CD14-positive monocyte (primary cell): ENCODE measurements around the gene HDAC4. TPM values are rescaled to one million over a fixed set of nuclear protein-coding genes. Genes with fewer than 3 reads are reported as not detected.
A peak's percentile ranks its signal among the peaks of the same experiment; 100 is the strongest.

Experiments
- DNase-seq, 3 donors: peaks; one replicate each; pipeline ENCODE4 v3.0.0-alpha.2; 2011 to 2022
- H2AFZ ChIP-seq: 2 replicates; pipeline ENCODE4 v1.6.0; 2012; ENCODE audit warnings: mild to moderate bottlenecking, low read depth, low read length, inconsistent platforms; ENCODE audit not compliant: insufficient read depth, poor library complexity, severe bottlenecking
- H3K27ac ChIP-seq, 2 donors: 1 replicate in 1 of 2; 2 replicates in 1 of 2; pipeline ENCODE4 v1.5.1; 2012 to 2013; ENCODE audit warnings: low read length in 2 of 2, control low read depth in 1 of 2, inconsistent platforms in 1 of 2, low read depth in 1 of 2, mild to moderate bottlenecking in 1 of 2
- H3K27me3 ChIP-seq, 2 donors: one replicate each; pipeline versions ENCODE4 v1.6.0 to v1.6.1; 2011 to 2013; ENCODE audit warnings: low read length in 2 of 2; ENCODE audit not compliant: control insufficient read depth in 2 of 2, insufficient read depth in 2 of 2
- H3K36me3 ChIP-seq, 2 donors: replicated peaks in 1 of 2; 1 replicate in 1 of 2; 2 replicates in 1 of 2; pipeline versions ENCODE4 v1.5.1 to v1.6.1; 2012 to 2013; ENCODE audit warnings: low read length in 2 of 2, control low read depth in 1 of 2, inconsistent platforms in 1 of 2, mild to moderate bottlenecking in 1 of 2; ENCODE audit not compliant: insufficient read depth in 2 of 2, control insufficient read depth in 1 of 2
- H3K4me1 ChIP-seq, 2 donors: 1 replicate in 1 of 2; 2 replicates in 1 of 2; pipeline versions ENCODE4 v1.5.1 to v1.6.1; 2012 to 2013; ENCODE audit warnings: low read length in 2 of 2, control low read depth in 1 of 2, inconsistent platforms in 1 of 2, mild to moderate bottlenecking in 1 of 2, moderate library complexity in 1 of 2; ENCODE audit not compliant: insufficient read depth in 2 of 2, control insufficient read depth in 1 of 2
- H3K4me2 ChIP-seq: replicated peaks from 2 replicates; pipeline ENCODE3; 2012; ENCODE audit warnings: low read length, moderate library complexity, mild to moderate bottlenecking; ENCODE audit not compliant: poor library complexity, severe bottlenecking; ENCODE audit errors: extremely low read depth
- H3K4me3 ChIP-seq, 3 experiments: fragments of 200-600 bp in 1 of 3; sonication (generic) in 1 of 3; replicated peaks in 1 of 3; 1 replicate in 2 of 3; 2 replicates in 1 of 3; pipeline ENCODE4 v1.5.1; 2011 to 2013; ENCODE audit warnings: low read length in 3 of 3, mild to moderate bottlenecking in 3 of 3, control low read depth in 2 of 3, low read depth in 2 of 3, inconsistent platforms in 1 of 3, moderate library complexity in 1 of 3
- H3K79me2 ChIP-seq: 2 replicates; pipeline ENCODE4 v1.6.0; 2012; ENCODE audit warnings: mild to moderate bottlenecking, control low read depth, inconsistent platforms, low read length, moderate library complexity; ENCODE audit not compliant: insufficient read depth
- H3K9ac ChIP-seq: 2 replicates; pipeline ENCODE4 v1.6.0; 2017; ENCODE audit warnings: low read length, mild to moderate bottlenecking; ENCODE audit not compliant: insufficient read depth, poor library complexity, severe bottlenecking
- H3K9me3 ChIP-seq, 2 donors: replicated peaks in 1 of 2; 1 replicate in 1 of 2; 2 replicates in 1 of 2; pipeline versions ENCODE4 v1.5.1 to v1.6.1; 2012 to 2013; ENCODE audit warnings: low read length in 2 of 2, control low read depth in 1 of 2; ENCODE audit not compliant: control insufficient read depth in 1 of 2, insufficient read depth in 1 of 2
- H4K20me1 ChIP-seq: 2 replicates; pipeline ENCODE4 v1.6.0; 2012; ENCODE audit warnings: mild to moderate bottlenecking, low read length, control low read depth, moderate library complexity; ENCODE audit not compliant: insufficient read depth
- H3K27ac Mint-ChIP-seq, 7 donors: one replicate each; pipeline ENCODE4 v1.8.0; 2020; ENCODE audit warnings: mild to moderate bottlenecking in 7 of 7, mixed read lengths in 7 of 7, moderate library complexity in 6 of 7, inconsistent platforms in 2 of 7
- H3K27me3 Mint-ChIP-seq, 3 donors: one replicate each; pipeline ENCODE4 v1.8.0; 2021 to 2022; ENCODE audit warnings: low read depth in 3 of 3, mild to moderate bottlenecking in 3 of 3, mixed read lengths in 3 of 3, moderate library complexity in 3 of 3, inconsistent platforms in 1 of 3
- H3K36me3 Mint-ChIP-seq, 2 donors: one replicate each; pipeline ENCODE4 v1.8.0; 2020; ENCODE audit warnings: mixed read lengths in 2 of 2, inconsistent platforms in 1 of 2, mild to moderate bottlenecking in 1 of 2
- H3K4me1 Mint-ChIP-seq: one replicate; pipeline ENCODE4 v1.8.0; 2020; ENCODE audit warnings: mild to moderate bottlenecking, mixed read lengths
- H3K4me3 Mint-ChIP-seq, 2 donors: one replicate each; pipeline ENCODE4 v1.8.0; 2020; ENCODE audit warnings: mild to moderate bottlenecking in 2 of 2, mixed read lengths in 2 of 2, moderate library complexity in 1 of 2
- H3K9me3 Mint-ChIP-seq, 7 donors: one replicate each; pipeline ENCODE4 v1.8.0; 2020 to 2022; ENCODE audit warnings: mixed read lengths in 7 of 7, mild to moderate bottlenecking in 6 of 7, moderate library complexity in 6 of 7, inconsistent platforms in 2 of 7
- WGBS: methylation state at CpG from one replicate; pipeline ENCODE4 v1.1.5; 2013; ENCODE audit warnings: missing lambda C conversion rate; ENCODE audit not compliant: insufficient coverage; 5-methylcytosine and 5-hydroxymethylcytosine counted together
- intact Hi-C, 2 donors: fragments of 100-400 bp; cut with micrococcal nuclease; formaldehyde crosslinking; loops; one replicate each; pipeline versions ENCODE4 v1.15.0 to v1.15.1; 2023
- polyA plus RNA-seq, 3 donors: library from polyadenylated mRNA; depleted of rRNA in 1 of 3; unstranded in 2 of 3; stranded (reverse) in 1 of 3; fragments of 300-500 nt in 2 of 3; fragments of >200 nt in 1 of 3; fragmentation: Illumina TruSeq in 2 of 3; gene quantifications; 1 replicate in 2 of 3; 2 replicates in 1 of 3; pipeline ENCODE4 v1.2.3, GENCODE V29; 2012 to 2021
- TF ChIP-seq, protein P1 (sequence below): fragments of 200-600 bp; IDR thresholded peaks from one replicate; pipeline ENCODE4 v1.8.0; 2022; ENCODE audit warnings: antibody characterized with exemption, mild to moderate bottlenecking

The HDAC4 gene
- polyA plus RNA-seq, 3 donors, result 3.3 to 23.0 (median 4.5) TPM

GRCh38 chr2:239133945-239134570, 266.8 kb downstream of the HDAC4 start:
- peaks cover 0 to 3% (median 0%) of the 10 kb centered on the region in 3 donors for H3K27me3 Mint-ChIP-seq
- Histone ChIP-seq H3K4me1 (no peaks in the 10 kb centered on the region), H3K27me3 (no peaks in the 10 kb centered on the region), H3K79me2 (peaks cover 9% of the 10 kb centered on the region), H4K20me1 (peaks cover 75% of the 10 kb centered on the region), H3K36me3 (peaks cover 100% of the 10 kb centered on the region in 2 donors), H3K9me3 (no peaks in the 10 kb centered on the region), H3K4me2 (no peak overlapping the region), H3K27ac (no peak overlapping the region), H2AFZ (no peak overlapping the region), H3K9ac (no peak overlapping the region), H3K4me3 (no peak overlapping the region)
- peaks cover 0 to 3% (median 0%) of the 10 kb centered on the region in 7 donors for H3K9me3 Mint-ChIP-seq
- TF ChIP-seq, protein P1, sequence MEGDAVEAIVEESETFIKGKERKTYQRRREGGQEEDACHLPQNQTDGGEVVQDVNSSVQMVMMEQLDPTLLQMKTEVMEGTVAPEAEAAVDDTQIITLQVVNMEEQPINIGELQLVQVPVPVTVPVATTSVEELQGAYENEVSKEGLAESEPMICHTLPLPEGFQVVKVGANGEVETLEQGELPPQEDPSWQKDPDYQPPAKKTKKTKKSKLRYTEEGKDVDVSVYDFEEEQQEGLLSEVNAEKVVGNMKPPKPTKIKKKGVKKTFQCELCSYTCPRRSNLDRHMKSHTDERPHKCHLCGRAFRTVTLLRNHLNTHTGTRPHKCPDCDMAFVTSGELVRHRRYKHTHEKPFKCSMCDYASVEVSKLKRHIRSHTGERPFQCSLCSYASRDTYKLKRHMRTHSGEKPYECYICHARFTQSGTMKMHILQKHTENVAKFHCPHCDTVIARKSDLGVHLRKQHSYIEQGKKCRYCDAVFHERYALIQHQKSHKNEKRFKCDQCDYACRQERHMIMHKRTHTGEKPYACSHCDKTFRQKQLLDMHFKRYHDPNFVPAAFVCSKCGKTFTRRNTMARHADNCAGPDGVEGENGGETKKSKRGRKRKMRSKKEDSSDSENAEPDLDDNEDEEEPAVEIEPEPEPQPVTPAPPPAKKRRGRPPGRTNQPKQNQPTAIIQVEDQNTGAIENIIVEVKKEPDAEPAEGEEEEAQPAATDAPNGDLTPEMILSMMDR, result no peak
- intact Hi-C loops, result no loop called here
- H3K4me1 Mint-ChIP-seq, result no peaks in the 10 kb centered on the region
- DNase-seq, result no peak
- H3K4me3 Mint-ChIP-seq, result no peak overlapping the region
- 96% methylated on average over 8 of the region's 28 CpGs for WGBS
- peaks cover 96 to 99% of the 10 kb centered on the region in 2 donors for H3K36me3 Mint-ChIP-seq
- peak overlapping the region in 3 of 7 donors; percentile 21 to 56 (median 39) for H3K27ac Mint-ChIP-seq

GRCh38 chr2:239132786-239133185, 268.0 kb downstream of the HDAC4 start:
- TF ChIP-seq, protein P1, result no peak
- H3K27ac ChIP-seq, result no peak overlapping the region
- DNase-seq, result no peak
- H3K79me2 ChIP-seq, result peaks cover 9% of the 10 kb centered on the region
- H3K27ac Mint-ChIP-seq, result peak overlapping the region in 2 of 7 donors; percentile 6 to 86
- H3K36me3 ChIP-seq, result peaks cover 100% of the 10 kb centered on the region in 2 donors
- no peaks in the 10 kb centered on the region for H3K4me1 ChIP-seq
- no peak overlapping the region for H2AFZ ChIP-seq
- H3K4me3 ChIP-seq, result no peak overlapping the region
- no peak overlapping the region for H3K9ac ChIP-seq
- no peaks in the 10 kb centered on the region for H3K4me1 Mint-ChIP-seq
- H3K4me3 Mint-ChIP-seq, result no peak overlapping the region
- peaks cover 0 to 3% (median 0%) of the 10 kb centered on the region in 3 donors for H3K27me3 Mint-ChIP-seq
- peaks cover 96 to 99% of the 10 kb centered on the region in 2 donors for H3K36me3 Mint-ChIP-seq
- no peak overlapping the region for H3K4me2 ChIP-seq
- 95% methylated on average over 8 of the region's 12 CpGs for WGBS
- H3K27me3 ChIP-seq, result no peaks in the 10 kb centered on the region
- peaks cover 0 to 3% (median 0%) of the 10 kb centered on the region in 7 donors for H3K9me3 Mint-ChIP-seq
- no peaks in the 10 kb centered on the region for H3K9me3 ChIP-seq
- H4K20me1 ChIP-seq, result peaks cover 78% of the 10 kb centered on the region
- intact Hi-C loops, result no loop called here
